ENCODE data around the gene DUOX2. TPM values are rescaled to one million over a fixed set of nuclear protein-coding genes. Genes with fewer than 3 reads are reported as not detected.

DUOX2 gene
- total RNA-seq, 1 donor from 2014 or later: 2.3 TPM

- H3K36me3 Mint-ChIP-seq: no peaks in the 10 kb centered on the region
- H3K9me3 Mint-ChIP-seq: no peaks in the 10 kb centered on the region
- H3K27me3 Mint-ChIP-seq (ENCODE audit: low read depth): peaks cover 80% of the 10 kb centered on the region
- H3K27ac Mint-ChIP-seq: no peak overlapping the region
- no peak for DNase-seq (ENCODE audit: low spot score in 2 of 2, unreplicated experiment in 2 of 2)
- no peak for TF ChIP-seq CTCF (IDR thresholded peaks at IDR 0.05; ENCODE audit: unreplicated experiment)
- H3K4me1 Mint-ChIP-seq: peaks cover 15% of the 10 kb centered on the region
- peak overlapping the region; percentile 9 for H3K4me3 Mint-ChIP-seq
Measured at GRCh38 chr15:45117308-45118130, 3.5 kb upstream of the DUOX2 start.

- peaks cover 17% of the 10 kb centered on the region for H3K4me1 Mint-ChIP-seq
- H3K27ac Mint-ChIP-seq: no peak overlapping the region
- no peaks in the 10 kb centered on the region for H3K9me3 Mint-ChIP-seq
- no peak overlapping the region for H3K4me3 Mint-ChIP-seq
- peaks cover 84% of the 10 kb centered on the region for H3K27me3 Mint-ChIP-seq (ENCODE audit: low read depth)
- DNase-seq (ENCODE audit: low spot score in 2 of 2, unreplicated experiment in 2 of 2): no peak
- no peaks in the 10 kb centered on the region for H3K36me3 Mint-ChIP-seq
- no peak for TF ChIP-seq CTCF (IDR thresholded peaks at IDR 0.05; ENCODE audit: unreplicated experiment)
Measured at GRCh38 chr15:45116482-45117307, 2.7 kb upstream of the DUOX2 start.

GRCh38 chr15:45116006-45116481, 2.1 kb upstream of the DUOX2 start:
- Mint-ChIP-seq H3K27ac (no peak overlapping the region), H3K4me3 (no peak overlapping the region), H3K36me3 (no peaks in the 10 kb centered on the region)

GRCh38 chr15:45115312-45115820, 1.4 kb upstream of the DUOX2 start:
- H3K4me3 Mint-ChIP-seq: no peak overlapping the region

More at GRCh38 chr15:45116006-45116481, 2.1 kb upstream of the DUOX2 start:
- peaks cover 15% of the 10 kb centered on the region for H3K4me1 Mint-ChIP-seq
- no peaks in the 10 kb centered on the region for H3K9me3 Mint-ChIP-seq
- no peak for TF ChIP-seq CTCF (IDR thresholded peaks at IDR 0.05; ENCODE audit: unreplicated experiment)
- H3K27me3 Mint-ChIP-seq (ENCODE audit: low read depth): peaks cover 81% of the 10 kb centered on the region
- DNase-seq (ENCODE audit: low spot score in 2 of 2, unreplicated experiment in 2 of 2): no peak

GRCh38 chr15:45114751-45115085, 746 bp upstream of the DUOX2 start:
- DNase-seq (ENCODE audit: low spot score in 2 of 2, unreplicated experiment in 2 of 2): no peak
- H3K9me3 Mint-ChIP-seq: no peaks in the 10 kb centered on the region
- H3K27me3 Mint-ChIP-seq (ENCODE audit: low read depth): peaks cover 81% of the 10 kb centered on the region
- H3K27ac Mint-ChIP-seq: no peak overlapping the region
- peaks cover 15% of the 10 kb centered on the region for H3K4me1 Mint-ChIP-seq
- no peak for TF ChIP-seq CTCF (IDR thresholded peaks at IDR 0.05; ENCODE audit: unreplicated experiment)
- no peaks in the 10 kb centered on the region for H3K36me3 Mint-ChIP-seq
- peak overlapping the region; percentile 32 for H3K4me3 Mint-ChIP-seq

More at GRCh38 chr15:45115312-45115820, 1.4 kb upstream of the DUOX2 start:
- Mint-ChIP-seq H3K36me3 (no peaks in the 10 kb centered on the region), H3K4me1 (peaks cover 15% of the 10 kb centered on the region), H3K9me3 (no peaks in the 10 kb centered on the region), H3K27me3 (ENCODE audit: low read depth) (peaks cover 80% of the 10 kb centered on the region), H3K27ac (no peak overlapping the region)
- TF ChIP-seq CTCF (IDR thresholded peaks at IDR 0.05; ENCODE audit: unreplicated experiment): no peak
- no peak for DNase-seq (ENCODE audit: low spot score in 2 of 2, unreplicated experiment in 2 of 2)

Measured in mesothelial cell of epicardium (in vitro differentiated cells).